ENCODE results near the gene ST8SIA1. TPM values are rescaled to one million over a fixed set of nuclear protein-coding genes. Genes with fewer than 3 reads are reported as not detected.

The ST8SIA1 gene
- total RNA-seq, 1 donor from 2014 or later = 0.39 TPM

DNA sequence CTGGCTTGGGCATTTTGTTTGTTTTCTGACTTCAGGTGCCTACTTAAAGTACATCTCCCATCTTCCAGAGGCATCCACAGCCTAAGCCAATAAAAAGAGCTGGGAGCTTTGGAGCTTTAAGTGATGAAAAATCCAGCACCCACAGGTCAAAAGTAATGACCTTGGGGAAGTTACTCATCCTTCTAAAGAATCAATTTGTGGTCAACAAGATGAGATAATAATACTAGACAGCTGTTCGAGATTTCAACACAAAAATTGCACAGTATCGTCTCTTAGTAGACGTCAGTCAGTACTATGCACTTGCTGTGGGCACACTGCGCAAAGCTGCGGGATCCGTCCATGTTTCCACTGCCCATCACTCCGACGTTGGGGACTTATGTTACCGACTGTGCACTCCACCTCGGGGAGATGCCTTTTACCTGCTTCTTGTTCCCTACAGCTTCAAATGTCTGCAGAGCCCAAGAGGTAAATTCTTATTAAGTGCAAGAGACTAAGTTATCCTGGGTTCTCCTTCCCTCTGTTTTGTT lies 1.3 kb downstream of the ST8SIA1 start:
- intact Hi-C loops (cut with micrococcal nuclease) = loop anchor here (10.0 kb wide), 1 partner anchor 112 kb away; no protein-coding TSS in a partner anchor

DNA sequence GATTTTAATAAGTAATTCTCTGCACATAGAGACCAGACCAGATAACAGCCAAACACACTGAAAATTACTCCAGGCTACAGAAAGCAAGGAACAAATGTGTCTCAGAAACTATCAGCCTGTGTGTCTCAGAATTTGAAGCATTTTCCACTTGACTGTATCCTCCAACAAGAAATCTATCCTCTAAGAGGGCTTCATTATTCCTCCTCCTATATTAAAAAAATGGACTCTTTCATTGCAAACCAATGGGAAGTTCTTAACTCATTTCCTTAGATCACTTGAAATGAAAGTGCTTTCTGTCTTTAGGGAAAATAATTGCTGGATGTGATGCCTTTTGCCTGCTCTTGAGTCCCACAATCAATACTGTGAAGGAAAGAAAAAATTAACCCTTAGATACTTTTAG lies 2.3 kb downstream of the ST8SIA1 start:
- intact Hi-C loops (cut with micrococcal nuclease) = loop anchor here (10.0 kb wide), 1 partner anchor 113 kb away; no protein-coding TSS in a partner anchor

DNA sequence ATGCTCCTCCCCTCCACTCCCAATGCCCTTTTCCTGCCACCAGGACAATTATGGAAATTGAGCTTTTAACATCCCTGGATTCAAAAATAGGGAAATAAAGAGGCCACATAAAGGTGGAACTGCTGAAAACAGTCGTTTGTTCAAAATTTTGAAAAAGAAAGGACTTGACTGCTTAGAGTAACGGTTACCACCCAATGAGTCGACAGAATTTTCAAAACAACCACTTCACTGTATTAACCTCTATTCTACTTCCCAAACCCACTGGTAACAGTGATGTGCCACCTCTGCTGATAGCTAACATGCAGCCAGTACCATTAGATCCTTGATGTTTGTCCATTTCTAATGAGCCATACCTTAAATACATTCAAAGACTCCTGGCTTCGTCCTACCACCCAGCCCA lies 4.9 kb downstream of the ST8SIA1 start:
- intact Hi-C loops (cut with micrococcal nuclease) = loop anchor here (10.0 kb wide), 1 partner anchor 115 kb away; no protein-coding TSS in a partner anchor

DNA sequence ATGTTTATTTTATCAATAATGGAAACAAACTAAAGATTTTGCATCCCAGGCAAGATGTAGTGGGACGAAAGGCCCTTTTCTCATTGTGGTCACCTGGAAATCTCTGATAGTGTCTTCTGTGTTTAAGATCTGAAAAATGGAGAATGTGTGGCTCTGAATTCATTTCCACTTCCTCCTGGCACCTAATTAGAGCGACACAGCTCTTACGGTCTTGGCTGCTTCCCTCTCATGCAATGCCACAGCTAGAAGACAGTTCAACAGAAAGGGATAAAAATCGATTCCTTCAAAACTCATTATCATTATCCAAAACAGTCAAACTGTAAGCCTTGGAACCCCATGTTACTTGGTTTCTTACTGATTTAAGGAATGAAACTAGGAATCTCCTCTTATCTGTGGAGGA lies 9.3 kb downstream of the ST8SIA1 start:
- intact Hi-C loops (cut with micrococcal nuclease) = no loop called here

DNA sequence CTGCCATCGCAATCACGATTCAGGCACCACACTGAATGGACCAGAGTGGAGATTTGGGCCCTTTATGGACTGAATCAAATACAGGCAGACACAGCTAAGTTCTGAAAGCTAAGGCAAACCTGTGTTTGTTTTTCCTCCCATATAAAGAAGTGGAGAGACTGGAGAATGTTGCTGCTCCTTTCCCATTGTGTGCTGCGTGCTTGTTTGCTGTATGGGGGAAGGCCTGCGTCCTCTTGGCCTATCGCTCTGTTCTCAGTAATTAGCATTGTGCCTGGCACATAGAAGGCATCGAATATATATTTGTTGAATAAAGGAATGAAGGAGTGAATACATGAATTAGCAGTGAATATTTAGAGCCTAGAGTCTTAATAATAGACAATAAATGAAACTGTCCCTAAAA lies 12.4 kb downstream of the ST8SIA1 start:
- intact Hi-C loops (cut with micrococcal nuclease) = no loop called here

DNA sequence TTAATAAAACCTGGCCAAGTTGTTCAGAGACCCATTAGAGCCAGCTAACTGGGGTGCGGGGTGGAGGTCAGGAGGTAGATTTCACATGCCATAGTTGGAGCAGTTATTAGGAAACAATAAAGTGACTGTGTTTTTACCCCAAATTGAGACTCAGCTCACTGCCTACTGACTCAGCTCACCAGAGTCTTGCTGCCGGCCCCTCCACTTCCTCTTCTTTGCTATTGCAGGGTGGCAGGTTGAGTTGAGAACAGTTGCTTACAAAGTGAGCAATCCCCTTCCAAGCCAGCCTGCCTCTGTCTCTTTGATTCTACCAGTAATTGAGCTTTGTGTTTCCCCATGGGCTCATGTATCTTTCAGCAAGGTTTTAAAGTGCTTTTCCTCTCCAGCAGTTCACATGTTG lies 12.9 kb downstream of the ST8SIA1 start:
- intact Hi-C loops (cut with micrococcal nuclease) = no loop called here

DNA sequence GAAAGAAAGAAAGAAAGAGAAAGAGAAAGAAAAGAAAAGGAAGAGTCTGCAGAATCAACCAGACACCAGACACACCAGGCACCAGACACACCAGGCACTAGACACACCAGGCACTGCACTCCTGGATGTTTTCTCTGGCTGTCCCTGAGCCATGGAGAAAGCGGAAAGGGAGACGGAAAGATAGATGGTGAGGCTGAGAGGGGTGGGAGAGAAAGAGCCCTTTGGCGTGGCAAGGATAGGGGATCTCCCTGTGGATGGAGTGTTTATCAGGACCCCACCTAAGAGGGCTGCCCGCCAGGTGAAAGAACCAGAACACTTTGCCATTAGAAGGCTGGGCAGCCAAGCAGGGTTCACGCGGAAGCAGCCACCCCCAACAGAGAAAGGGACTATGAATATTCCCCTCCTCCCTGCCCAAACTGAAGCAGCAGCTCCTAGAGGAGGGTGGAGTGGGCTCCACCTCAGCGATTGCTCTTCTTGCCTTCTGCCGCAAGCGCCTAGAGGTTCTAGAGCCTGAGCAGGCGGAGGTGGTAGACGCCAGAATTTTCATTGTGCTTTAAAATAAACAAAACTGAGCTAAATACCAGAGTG lies 13.4 kb downstream of the ST8SIA1 start:
- intact Hi-C loops (cut with micrococcal nuclease) = no loop called here

DNA sequence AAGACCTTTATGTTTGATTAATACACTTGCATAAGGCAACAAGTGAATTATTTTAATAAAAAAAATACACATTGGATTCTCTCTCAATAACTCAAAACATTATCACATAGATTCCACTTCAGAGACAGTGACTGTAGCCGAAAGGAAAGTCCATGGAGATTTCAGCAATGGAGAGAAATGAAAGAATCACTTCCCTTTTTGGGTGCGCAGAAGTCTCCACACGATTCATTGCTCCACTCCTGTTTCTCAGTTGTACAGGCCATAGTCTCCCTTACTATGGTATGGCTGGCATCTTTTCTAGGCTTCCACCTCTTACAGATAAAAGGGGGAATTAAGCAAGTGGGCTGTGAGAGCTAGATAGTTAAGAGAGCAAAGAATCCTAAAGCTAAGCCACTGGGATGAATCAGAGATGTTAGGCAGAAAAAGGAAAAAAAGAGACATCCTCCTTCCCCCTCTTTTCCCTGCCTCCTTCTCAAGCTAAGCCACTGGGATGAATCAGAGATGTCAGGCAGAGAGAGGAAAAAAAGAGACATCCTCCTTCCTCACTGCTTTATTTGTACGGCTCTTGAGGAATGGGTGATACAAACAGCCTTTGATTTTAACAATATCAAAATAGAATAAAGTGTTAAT lies 16.3 kb downstream of the ST8SIA1 start:
- intact Hi-C loops (cut with micrococcal nuclease) = no loop called here

DNA sequence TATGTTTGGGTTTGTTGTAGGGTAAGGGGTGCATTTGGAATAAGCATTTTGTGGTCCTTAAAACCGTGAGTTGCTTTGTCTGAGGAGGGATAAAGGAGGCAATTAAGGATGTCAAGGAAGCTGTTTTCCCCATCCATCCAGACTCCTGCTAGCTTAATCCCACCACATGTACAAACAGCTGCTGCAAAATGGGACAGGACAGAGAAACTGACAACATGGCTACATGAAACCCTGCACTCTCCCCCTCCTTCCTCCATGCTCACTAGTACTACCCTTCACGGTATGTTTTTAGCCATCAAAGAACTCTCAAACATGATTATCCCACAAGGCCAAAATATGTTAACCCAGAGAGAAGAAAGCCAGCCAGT lies 20.6 kb downstream of the ST8SIA1 start:
- intact Hi-C loops (cut with micrococcal nuclease) = no loop called here

DNA sequence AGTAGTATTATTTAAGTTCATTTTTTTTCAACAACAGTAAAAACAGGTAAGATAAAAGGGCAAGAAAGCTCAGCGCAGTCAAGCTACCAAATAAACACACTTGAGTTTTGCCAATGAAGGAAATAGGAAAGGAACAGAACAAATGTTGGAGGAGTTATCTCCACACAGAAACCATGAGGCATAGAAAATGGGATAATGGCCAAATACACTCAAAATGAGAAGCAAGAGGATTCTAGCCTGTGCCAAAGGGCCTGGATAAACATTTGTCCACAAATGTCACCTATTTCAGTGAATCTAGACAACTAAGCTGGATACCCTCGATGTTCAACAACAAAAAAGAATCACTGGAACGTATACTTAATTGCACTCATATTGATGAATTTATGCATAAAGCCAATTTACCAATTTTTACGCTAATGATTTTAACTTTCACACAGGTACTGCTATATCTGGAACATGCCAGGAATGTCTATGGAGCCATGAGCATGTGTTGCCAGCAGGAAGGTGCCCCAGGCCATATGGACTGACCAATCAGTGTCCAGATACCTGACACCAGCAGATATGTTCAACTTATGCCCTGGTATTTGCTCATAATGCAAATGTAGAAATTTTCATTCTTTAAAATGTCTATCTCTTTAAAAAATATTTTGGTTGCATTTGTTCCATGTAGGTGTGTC lies 21.1 kb downstream of the ST8SIA1 start:
- intact Hi-C loops (cut with micrococcal nuclease) = no loop called here

DNA sequence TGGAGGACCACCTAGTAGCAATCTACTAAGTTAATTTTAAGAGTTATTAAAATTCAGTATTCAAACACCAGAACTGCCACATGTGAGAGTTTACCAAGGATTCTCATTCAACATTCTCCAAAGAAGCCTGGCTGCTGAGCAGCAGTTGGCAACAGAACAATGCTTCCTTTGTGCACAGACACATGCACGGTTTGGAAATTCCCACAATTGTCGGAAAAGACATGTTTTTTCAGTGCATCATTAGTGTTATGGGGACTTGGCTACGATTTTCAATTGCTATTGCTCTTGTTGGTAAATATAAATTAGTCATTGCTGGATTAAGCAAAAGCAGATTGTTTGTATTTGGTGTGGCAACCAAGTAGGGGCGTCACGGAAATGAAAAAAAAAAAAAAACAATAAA lies 22.2 kb downstream of the ST8SIA1 start:
- intact Hi-C loops (cut with micrococcal nuclease) = no loop called here

DNA sequence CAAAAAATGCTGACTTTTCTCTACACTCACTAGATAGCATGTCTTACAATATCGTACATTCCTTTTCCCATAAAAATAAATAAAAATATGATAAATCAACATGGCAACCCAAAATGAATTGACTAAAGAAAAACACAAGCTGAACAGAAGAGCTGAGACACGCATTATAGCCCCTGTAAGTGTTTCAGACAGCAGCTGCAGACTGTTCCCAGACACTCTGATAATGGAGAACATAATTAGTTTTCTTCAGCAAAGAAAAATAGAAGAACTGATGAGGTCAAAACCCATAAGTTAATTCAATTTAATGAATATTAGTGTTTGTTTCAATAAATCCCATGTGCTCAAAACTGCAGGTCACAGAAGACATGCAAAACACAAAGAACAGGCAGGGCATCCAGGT lies 23.8 kb downstream of the ST8SIA1 start:
- intact Hi-C loops (cut with micrococcal nuclease) = no loop called here

DNA sequence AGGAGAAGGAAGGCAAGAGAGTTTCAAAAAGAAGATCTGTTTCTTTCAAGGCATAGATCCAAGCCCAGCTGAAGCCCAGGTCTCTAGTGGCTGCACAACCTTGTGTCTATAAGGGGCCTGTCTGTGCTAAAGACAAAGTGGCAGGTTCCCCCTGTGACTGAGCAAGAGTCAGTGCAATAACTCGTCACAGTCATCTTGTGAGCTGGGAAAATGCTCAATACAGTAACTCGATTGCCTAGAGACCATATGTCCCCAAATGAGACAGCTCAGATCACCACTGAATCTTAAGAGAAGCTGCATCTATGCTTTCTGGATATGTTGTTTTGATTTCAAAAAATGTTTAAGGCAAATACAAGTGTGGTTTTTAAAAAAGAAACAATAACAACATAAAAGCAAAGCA lies 24.2 kb downstream of the ST8SIA1 start:
- intact Hi-C loops (cut with micrococcal nuclease) = no loop called here

DNA sequence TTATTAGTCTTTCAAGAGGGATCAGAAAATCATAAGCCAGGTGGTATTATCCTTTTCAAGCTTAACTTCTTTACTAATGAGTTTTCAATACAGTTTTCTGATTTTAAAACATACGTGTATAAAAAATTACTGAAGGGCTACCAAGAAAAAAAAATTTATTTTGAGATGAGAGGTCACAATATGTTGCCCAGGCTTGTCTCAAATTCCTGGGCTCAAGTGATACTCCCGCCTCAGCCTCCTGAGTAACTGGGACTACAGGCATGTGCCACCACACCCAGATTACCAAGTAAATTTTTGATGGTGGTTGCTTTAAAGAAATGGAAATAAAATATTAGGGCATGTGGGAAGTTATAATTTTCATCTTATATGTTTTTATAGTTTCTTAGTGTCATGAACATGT lies 26.7 kb downstream of the ST8SIA1 start:
- intact Hi-C loops (cut with micrococcal nuclease) = no loop called here

DNA sequence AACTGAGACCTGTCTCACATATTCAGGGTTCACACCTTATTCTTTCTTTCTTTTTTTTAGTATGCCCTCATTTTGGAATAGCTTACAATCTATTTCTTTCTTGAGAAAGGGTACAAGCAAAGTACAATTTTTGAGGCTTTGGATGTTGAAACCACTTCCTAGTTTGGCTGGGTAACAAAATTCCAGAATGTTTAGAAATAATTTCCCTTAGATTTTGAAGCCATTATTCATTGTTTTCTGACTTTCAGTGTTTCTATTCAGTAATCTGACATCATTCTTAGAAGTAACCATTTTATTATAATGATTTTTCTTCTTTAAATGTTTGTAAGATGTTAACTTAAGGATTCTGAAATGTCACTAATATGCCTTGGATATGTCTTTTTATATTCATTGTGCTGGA lies 28.2 kb downstream of the ST8SIA1 start:
- intact Hi-C loops (cut with micrococcal nuclease) = no loop called here

DNA sequence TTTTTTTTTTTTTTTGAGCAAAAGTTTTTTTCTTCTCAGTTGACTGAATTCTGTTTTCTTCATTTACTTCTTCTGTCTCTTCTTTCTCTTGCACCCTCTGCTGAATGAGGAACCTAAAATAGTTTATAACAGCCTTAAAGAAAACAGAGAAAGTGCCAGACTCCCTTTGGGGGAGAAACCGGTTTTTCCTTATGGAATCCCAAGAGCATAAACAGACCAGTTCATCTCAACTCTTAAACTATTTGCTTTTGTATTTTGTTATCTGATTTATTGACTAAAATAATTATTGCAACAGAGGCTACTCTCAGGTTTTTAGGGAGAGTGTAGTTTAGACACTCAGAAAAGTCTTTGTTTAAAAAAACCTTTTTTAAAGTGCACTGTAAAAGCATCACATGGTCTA lies 30.2 kb downstream of the ST8SIA1 start:
- intact Hi-C loops (cut with micrococcal nuclease) = no loop called here

DNA sequence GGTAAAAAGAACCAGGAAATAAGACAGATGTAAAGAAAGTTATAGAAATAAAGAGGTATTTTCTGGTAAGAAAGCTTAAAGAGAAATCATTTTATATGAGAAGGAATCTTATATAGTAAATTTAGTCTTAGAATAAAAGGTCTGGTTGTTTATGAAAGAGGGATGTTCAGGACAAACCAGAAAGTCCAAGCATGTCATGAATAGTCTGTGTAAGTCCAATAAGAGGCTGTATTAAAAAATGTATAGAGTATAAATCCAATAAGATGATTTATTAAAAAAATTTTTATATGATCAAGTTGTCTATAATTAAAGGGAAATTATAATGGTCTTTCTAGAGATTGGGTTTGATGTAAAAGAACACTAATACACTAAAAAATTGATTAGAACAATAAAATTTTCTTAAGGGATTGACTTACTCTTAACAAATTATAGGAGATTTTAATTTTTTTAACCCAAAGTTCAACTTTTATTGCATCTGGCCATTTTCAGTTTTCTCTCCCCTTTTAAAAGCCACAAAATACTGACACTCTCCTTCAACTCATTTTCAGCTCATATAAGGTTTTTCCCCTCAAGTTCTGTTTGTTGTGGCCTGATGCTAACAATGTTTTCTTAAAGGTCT lies 35.1 kb downstream of the ST8SIA1 start:
- intact Hi-C loops (cut with micrococcal nuclease) = no loop called here

DNA sequence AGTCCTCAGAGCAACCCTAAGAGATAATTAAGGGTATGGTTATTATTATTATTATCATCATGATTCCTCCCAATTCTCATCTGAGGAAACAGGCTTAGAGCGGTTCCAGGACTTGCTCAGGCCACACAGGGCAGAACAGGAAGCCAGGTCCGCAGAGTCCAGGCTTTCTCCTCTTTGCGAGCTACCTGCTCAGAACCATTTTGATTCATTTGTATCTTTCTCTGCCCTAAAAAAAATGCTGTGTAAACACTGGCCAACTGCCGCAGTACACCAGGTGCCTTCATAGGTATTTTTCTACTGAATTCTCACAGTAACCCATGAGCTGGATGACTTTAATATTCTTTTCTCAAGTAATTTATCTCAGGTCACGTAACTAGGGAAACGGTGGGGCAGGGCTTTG lies 45.3 kb downstream of the ST8SIA1 start:
- intact Hi-C loops (cut with micrococcal nuclease) = no loop called here

DNA sequence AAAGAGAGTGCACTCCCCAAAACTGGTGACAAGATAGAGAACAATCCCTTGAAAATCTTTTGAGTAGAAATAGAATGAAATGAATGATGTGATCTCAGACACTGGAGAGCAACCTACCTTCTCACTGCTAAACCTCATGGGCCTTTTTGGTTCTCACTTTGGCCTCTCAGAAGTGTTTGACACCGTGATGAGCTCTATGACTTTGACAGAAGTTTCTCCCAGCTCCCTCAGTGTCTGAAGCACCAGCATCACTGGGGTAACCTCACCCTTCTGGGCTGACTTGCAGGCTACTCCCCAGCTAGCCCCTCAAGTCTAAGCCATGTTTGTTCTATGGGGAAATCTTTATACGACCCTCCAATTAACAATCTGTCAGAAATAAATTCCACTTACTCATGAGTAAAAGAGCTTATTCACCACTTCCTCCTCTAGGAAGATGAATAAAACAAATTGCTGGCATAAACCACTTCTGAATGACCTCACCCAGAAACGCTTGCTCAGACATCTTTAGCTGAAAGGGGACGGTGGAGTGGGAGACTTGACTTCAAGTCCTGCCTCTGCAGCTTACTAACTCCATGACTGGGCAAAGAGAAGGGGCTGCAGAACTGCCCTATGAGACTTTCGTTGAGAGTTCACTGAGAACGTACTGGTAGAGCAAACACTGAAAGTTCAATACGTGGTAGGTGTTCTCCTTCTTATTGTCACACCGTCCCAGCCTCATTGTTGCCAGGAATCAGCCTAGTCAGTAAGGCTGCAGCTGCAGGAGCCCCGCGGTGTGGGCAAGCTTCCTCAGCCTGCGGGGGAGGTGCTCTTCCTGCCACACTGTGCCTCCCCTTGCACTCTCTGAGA lies 46.5 kb downstream of the ST8SIA1 start:
- intact Hi-C loops (cut with micrococcal nuclease) = no loop called here

DNA sequence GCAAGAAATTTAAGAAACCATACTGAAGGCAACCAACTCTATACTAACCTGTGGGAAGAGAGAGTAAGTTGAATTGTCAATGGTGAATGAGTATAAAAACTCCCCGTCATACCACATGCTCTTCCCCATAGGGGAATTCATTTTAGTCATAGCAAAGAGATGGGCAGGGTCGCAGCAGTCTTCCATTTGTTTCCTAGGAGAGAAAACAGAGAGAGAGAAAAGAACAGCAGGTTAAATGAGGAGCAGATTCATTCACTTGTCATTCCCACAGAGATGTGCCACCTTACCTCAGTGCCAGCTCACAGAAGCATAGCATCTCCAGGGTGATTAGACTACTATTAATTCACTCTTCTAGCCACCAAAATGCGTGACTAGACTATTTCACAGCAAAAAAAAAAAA lies 47.4 kb downstream of the ST8SIA1 start:
- intact Hi-C loops (cut with micrococcal nuclease) = no loop called here

DNA sequence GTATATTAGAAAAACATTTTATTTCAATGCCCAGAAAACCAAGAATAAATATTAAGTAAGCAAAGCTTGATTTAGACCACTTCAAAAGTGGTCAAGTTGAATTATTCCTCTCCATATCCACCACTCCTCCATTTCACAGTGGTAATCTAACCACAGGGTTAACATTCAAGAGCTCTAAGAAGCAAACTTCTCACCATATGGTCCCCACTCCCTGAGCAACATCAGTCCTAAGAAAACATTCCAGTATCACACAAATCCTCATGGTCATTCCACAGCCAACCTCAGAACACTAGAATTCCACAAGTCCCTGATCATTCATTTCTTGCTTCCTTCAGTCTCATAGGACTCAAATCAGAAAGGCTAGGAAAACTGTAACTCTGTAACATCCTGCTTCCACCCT lies 47.9 kb downstream of the ST8SIA1 start:
- intact Hi-C loops (cut with micrococcal nuclease) = no loop called here
